ENCODE data around the gene APCDD1. TPM values are rescaled to one million over a fixed set of nuclear protein-coding genes. Genes with fewer than 3 reads are reported as not detected.
"Not testable (repeated sequence)": the region's sequence is repeated elsewhere in the genome, so short reads cannot be mapped to it uniquely, and the experiment has no call there.

APCDD1 gene
- total and polyA plus RNA-seq, 2 of the 13 experiments (the other 11 are each of a cell fraction or from before 2014, with no cell fraction given) = 2.1 to 8.6 TPM

DNA sequence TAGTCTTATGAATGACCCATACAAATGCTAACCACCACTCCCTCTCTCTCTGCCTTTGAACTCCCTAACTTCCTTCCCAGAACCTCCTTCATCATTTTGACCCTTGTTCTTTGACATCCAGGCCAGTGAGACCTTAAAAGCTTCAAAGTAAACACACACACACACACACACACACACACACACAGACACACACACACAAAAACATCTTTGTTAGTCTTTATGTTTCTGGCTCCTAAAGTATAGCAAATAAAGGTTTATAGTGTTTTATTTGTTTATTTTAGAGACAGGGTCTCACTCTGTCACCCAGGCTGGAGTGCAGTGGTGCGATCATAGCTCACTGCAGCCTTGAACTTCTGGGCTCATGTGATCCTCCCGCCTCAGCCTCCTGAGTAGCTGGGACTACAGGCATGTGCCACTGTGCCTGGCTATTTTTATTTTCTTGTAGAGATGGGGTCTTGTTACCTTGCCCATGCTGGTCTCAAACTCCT lies 9.8 kb downstream of the APCDD1 start (continued):
- TF ChIP-seq BHLHE40 (IDR thresholded peaks at IDR 0.05; ENCODE audit: low read length) (peak; percentile 10; the same call in 1 of the 2 replicates), XRCC5 (optimal IDR thresholded peaks at IDR 0.05; ENCODE audit: low read length) (peak; percentile 40), RARA (CRISPR knock-in tag; IDR thresholded peaks at IDR 0.05) (peak; percentile 78), SOX13 (CRISPR knock-in tag; conservative IDR thresholded peaks at IDR 0.05 in 1 of 2, IDR thresholded peaks at IDR 0.05 in 1 of 2) (peak in 1 of 2 experiments; percentile 56; a peak in 1 of 4 replicates), TBX3 (IDR thresholded peaks at IDR 0.05; ENCODE audit: borderline replicate concordance) (peak; percentile 84; the same call in 1 of the 2 replicates), ZMYM2 (CRISPR knock-in tag; IDR thresholded peaks at IDR 0.05) (peak; percentile 80), FOXA3 (CRISPR knock-in tag; IDR thresholded peaks at IDR 0.05) (peak; percentile 14; the same call in 1 of the 2 replicates), HDAC1 (CRISPR knock-in tag; IDR thresholded peaks at IDR 0.05) (peak; percentile 76), EP300 (IDR thresholded peaks at IDR 0.05; ENCODE audit: low read depth in 2 of 2, low read length in 2 of 2) (peak in 1 of 2 experiments; percentile 90; a peak in 2 of 4 replicates), EP300 (CRISPR knock-in tag; IDR thresholded peaks at IDR 0.05; ENCODE audit: borderline replicate concordance) (peak; percentile 51; the same call in 1 of the 2 replicates), FOXK2 (IDR thresholded peaks at IDR 0.05) (0 out of 2 replicates have a peak, but pooled peaks have one; percentile 11), NR2C2 (CRISPR knock-in tag; IDR thresholded peaks at IDR 0.05; ENCODE audit: borderline replicate concordance) (peak; percentile 68), BCL6 (CRISPR knock-in tag; IDR thresholded peaks at IDR 0.05) (peak; percentile 40; the same call in 1 of the 2 replicates), HHEX (CRISPR knock-in tag; IDR thresholded peaks at IDR 0.05) (peak; percentile 65), NR2F1 (CRISPR knock-in tag; IDR thresholded peaks at IDR 0.05) (peak; percentile 46 to 87; a peak in 3 of 4 replicates), ZNF761 (CRISPR knock-in tag; conservative IDR thresholded peaks at IDR 0.05) (0 out of 2 replicates have a peak, but pooled peaks have one; percentile 23), ZNF430 (CRISPR knock-in tag; IDR thresholded peaks at IDR 0.05) (peak; percentile 57; the same call in 1 of the 2 replicates), TCF7L2 (IDR thresholded peaks at IDR 0.05; ENCODE audit: low read depth, low read length) (peak; percentile 52), HNF4G (IDR thresholded peaks at IDR 0.05; ENCODE audit: borderline replicate concordance, low read depth, low read length) (peak; percentile 74), HNF4G (CRISPR knock-in tag; IDR thresholded peaks at IDR 0.05; ENCODE audit: borderline replicate concordance, low read depth) (0 out of 2 replicates have a peak, but pooled peaks have one; percentile 26)
- not testable (repeated sequence) for TF ChIP-seq SOX13 (IDR thresholded peaks at IDR 0.05)
- TF ChIP-seq, protein P1, sequence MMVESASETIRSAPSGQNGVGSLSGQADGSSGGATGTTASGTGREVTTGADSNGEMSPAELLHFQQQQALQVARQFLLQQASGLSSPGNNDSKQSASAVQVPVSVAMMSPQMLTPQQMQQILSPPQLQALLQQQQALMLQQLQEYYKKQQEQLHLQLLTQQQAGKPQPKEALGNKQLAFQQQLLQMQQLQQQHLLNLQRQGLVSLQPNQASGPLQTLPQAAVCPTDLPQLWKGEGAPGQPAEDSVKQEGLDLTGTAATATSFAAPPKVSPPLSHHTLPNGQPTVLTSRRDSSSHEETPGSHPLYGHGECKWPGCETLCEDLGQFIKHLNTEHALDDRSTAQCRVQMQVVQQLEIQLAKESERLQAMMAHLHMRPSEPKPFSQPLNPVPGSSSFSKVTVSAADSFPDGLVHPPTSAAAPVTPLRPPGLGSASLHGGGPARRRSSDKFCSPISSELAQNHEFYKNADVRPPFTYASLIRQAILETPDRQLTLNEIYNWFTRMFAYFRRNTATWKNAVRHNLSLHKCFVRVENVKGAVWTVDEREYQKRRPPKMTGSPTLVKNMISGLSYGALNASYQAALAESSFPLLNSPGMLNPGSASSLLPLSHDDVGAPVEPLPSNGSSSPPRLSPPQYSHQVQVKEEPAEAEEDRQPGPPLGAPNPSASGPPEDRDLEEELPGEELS (CRISPR knock-in tag; IDR thresholded peaks at IDR 0.05) = peak; percentile 66
- TF ChIP-seq, protein P2, sequence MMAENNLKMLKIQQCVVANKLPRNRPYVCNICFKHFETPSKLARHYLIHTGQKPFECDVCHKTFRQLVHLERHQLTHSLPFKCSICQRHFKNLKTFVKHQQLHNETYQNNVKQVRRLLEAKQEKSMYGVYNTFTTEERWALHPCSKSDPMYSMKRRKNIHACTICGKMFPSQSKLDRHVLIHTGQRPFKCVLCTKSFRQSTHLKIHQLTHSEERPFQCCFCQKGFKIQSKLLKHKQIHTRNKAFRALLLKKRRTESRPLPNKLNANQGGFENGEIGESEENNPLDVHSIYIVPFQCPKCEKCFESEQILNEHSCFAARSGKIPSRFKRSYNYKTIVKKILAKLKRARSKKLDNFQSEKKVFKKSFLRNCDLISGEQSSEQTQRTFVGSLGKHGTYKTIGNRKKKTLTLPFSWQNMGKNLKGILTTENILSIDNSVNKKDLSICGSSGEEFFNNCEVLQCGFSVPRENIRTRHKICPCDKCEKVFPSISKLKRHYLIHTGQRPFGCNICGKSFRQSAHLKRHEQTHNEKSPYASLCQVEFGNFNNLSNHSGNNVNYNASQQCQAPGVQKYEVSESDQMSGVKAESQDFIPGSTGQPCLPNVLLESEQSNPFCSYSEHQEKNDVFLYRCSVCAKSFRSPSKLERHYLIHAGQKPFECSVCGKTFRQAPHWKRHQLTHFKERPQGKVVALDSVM (CRISPR knock-in tag; IDR thresholded peaks at IDR 0.05) = peak; percentile 99
- TF ChIP-seq, protein P3, sequence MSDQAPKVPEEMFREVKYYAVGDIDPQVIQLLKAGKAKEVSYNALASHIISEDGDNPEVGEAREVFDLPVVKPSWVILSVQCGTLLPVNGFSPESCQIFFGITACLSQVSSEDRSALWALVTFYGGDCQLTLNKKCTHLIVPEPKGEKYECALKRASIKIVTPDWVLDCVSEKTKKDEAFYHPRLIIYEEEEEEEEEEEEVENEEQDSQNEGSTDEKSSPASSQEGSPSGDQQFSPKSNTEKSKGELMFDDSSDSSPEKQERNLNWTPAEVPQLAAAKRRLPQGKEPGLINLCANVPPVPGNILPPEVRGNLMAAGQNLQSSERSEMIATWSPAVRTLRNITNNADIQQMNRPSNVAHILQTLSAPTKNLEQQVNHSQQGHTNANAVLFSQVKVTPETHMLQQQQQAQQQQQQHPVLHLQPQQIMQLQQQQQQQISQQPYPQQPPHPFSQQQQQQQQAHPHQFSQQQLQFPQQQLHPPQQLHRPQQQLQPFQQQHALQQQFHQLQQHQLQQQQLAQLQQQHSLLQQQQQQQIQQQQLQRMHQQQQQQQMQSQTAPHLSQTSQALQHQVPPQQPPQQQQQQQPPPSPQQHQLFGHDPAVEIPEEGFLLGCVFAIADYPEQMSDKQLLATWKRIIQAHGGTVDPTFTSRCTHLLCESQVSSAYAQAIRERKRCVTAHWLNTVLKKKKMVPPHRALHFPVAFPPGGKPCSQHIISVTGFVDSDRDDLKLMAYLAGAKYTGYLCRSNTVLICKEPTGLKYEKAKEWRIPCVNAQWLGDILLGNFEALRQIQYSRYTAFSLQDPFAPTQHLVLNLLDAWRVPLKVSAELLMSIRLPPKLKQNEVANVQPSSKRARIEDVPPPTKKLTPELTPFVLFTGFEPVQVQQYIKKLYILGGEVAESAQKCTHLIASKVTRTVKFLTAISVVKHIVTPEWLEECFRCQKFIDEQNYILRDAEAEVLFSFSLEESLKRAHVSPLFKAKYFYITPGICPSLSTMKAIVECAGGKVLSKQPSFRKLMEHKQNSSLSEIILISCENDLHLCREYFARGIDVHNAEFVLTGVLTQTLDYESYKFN (CRISPR knock-in tag; conservative IDR thresholded peaks at IDR 0.05) = peak; percentile 86

Data from HepG2 (cell line).